GM12878 (cell line): ENCODE data around the gene ASCC1. TPM values are rescaled to one million over a fixed set of nuclear protein-coding genes. Genes with fewer than 3 reads are reported as not detected.

Source experiments
- ATAC-seq: fragments of 200-7000 bp; cut with Tn5 transposase; 3 replicates; pipeline ENCODE4 v1.9.1; 2020; ENCODE audit warnings: mild to moderate bottlenecking, moderate library complexity
- BruUV-seq: library from RNA; stranded (reverse); fragments of 400-500 nt; replicated peaks from 2 replicates; lab custom pipeline; 2021; lab: Mats Ljungman, UMichigan
- CTCF ChIA-PET: fragments of 300-600 bp; sonication (Branson Sonifier 250); formaldehyde crosslinking; extraction: SDS; loops from one replicate; lab custom pipeline; 2021; ENCODE audit warnings: inconsistent platforms; lab: Yijun Ruan, JAX
- POLR2A ChIA-PET: fragments of 350-600 bp; formaldehyde crosslinking; extraction: SDS; loops from one replicate; lab custom pipeline; 2021; ENCODE audit warnings: inconsistent platforms; lab: Charles Lee
- RAD21 ChIA-PET: fragments of 300-600 bp; sonication (Branson Sonifier 250); formaldehyde crosslinking; loops from one replicate; lab custom pipeline; 2023; ENCODE audit warnings: antibody characterized with exemption; ENCODE audit not compliant: unreplicated experiment; lab: Charles Lee
- SMC1A ChIA-PET: fragments of 300-600 bp; sonication (Branson Sonifier 250); formaldehyde crosslinking; loops from one replicate; lab custom pipeline; 2023; ENCODE audit not compliant: unreplicated experiment, uncharacterized antibody; lab: Charles Lee
- DNase-seq: peaks from one replicate; pipeline ENCODE4 v3.0.0-alpha.2; 2011; ENCODE audit warnings: low read depth, low spot score
- FAIRE-seq: peaks from 3 replicates; lab custom pipeline; 2011; peaks lifted over from hg19 to GRCh38; lab: Jason Lieb, UNC
- H2AFZ ChIP-seq: 2 replicates; pipeline ENCODE4 v1.6.0; 2011; ENCODE audit warnings: low read depth, low read length, control low read depth; ENCODE audit not compliant: control insufficient read depth
- H3K27ac ChIP-seq: 2 replicates; pipeline ENCODE4 v1.5.1; 2011; ENCODE audit warnings: control low read depth; ENCODE audit not compliant: control insufficient read depth, insufficient read depth
- H3K27me3 ChIP-seq, 2 experiments: replicated peaks in 1 of 2; 2 replicates each; pipeline versions ENCODE4 v1.6.0 to v1.6.1; 2011; ENCODE audit warnings: low read length in 1 of 2; ENCODE audit not compliant: control insufficient read depth in 2 of 2, insufficient read depth in 2 of 2
- H3K36me3 ChIP-seq, 2 experiments: 2 replicates each; pipeline ENCODE4 v1.5.1; 2011; ENCODE audit warnings: low read length in 1 of 2; ENCODE audit not compliant: control insufficient read depth in 2 of 2, insufficient read depth in 2 of 2
- H3K4me1 ChIP-seq: 2 replicates; pipeline ENCODE4 v1.6.1; 2011; ENCODE audit warnings: mild to moderate bottlenecking, low read length, moderate library complexity, mixed read lengths; ENCODE audit not compliant: control insufficient read depth, insufficient read depth
- H3K4me2 ChIP-seq: 2 replicates; pipeline ENCODE4 v1.6.0; 2011; ENCODE audit warnings: control low read depth; ENCODE audit not compliant: control insufficient read depth, insufficient read depth
- H3K4me3 ChIP-seq: fragments of 200-600 bp; sonication (generic); 2 replicates; pipeline ENCODE4 v1.5.1; 2016
- H3K79me2 ChIP-seq: 2 replicates; pipeline ENCODE4 v1.6.0; 2011; ENCODE audit warnings: low read length; ENCODE audit not compliant: control insufficient read depth, insufficient read depth
- H3K9ac ChIP-seq: 2 replicates; pipeline ENCODE4 v1.8.0; 2011; ENCODE audit warnings: low read length, control low read depth, mixed read lengths; ENCODE audit not compliant: control insufficient read depth, insufficient read depth
- H3K9me3 ChIP-seq: replicated peaks from 3 replicates; pipeline ENCODE4 v1.5.1; 2011; ENCODE audit warnings: mild to moderate bottlenecking, low read length; ENCODE audit not compliant: control insufficient read depth, insufficient read depth
- H4K20me1 ChIP-seq: 2 replicates; pipeline ENCODE4 v1.6.0; 2011; ENCODE audit not compliant: control insufficient read depth, insufficient read depth
- JUNB ChIP-seq: IDR thresholded peaks from 2 replicates; pipeline ENCODE4 v1.6.1; 2016; ENCODE audit warnings: antibody characterized with exemption, mild to moderate bottlenecking
- LARP7 ChIP-seq: fragments of 450-650 bp; IDR thresholded peaks from 2 replicates; pipeline ENCODE4 v1.6.1; 2017; ENCODE audit warnings: mild to moderate bottlenecking
- RUNX3 ChIP-seq: IDR thresholded peaks from 2 replicates; pipeline ENCODE4 v1.6.1; 2012; ENCODE audit warnings: low read length, inconsistent platforms
- ZNF207 ChIP-seq: fragments of 450-650 bp; IDR thresholded peaks from 2 replicates; pipeline ENCODE4 v1.6.1; 2014; ENCODE audit warnings: antibody characterized with exemption, mild to moderate bottlenecking, borderline replicate concordance
- WGBS: methylation state at CpG from one replicate; pipeline ENCODE4 v1.1.6; 2016; ENCODE audit warnings: low lambda C conversion rate; ENCODE audit not compliant: insufficient replicate concordance, insufficient coverage; ENCODE audit errors: missing lambda C conversion rate; 5-methylcytosine and 5-hydroxymethylcytosine counted together
- in situ Hi-C: fragments of 300-500 bp; cut with MboI; formaldehyde crosslinking; loops from 9 replicates; pipeline ENCODE4 v1.14.3; 2018; ENCODE audit warnings: mixed read lengths
- intact Hi-C: fragments of 100-400 bp; cut with micrococcal nuclease; formaldehyde crosslinking; loops from one replicate; pipeline ENCODE4 v1.14.2; 2022; ENCODE audit not compliant: unreplicated experiment
- polyA plus RNA-seq, 11 experiments: library from polyadenylated mRNA; depleted of rRNA in 4 of 11; unstranded in 6 of 11; stranded (reverse) in 5 of 11; fragments of >200 nt; fragmentation: Nextera tagmentation in 4 of 11; fragmentation: Illumina TruSeq in 1 of 11; extraction: Ambion mirVana in 4 of 11; extraction: Trizol in 1 of 11; gene quantifications; 1 replicate in 1 of 11; 2 replicates in 10 of 11; pipeline versions ENCODE4 v1.2.1 to v1.2.3, GENCODE V29; 2011 to 2016; ENCODE audit warnings: inconsistent platforms in 2 of 11, missing spikeins in 2 of 11, low read depth in 1 of 11
- total RNA-seq, 4 experiments: library from RNA; depleted of rRNA in 3 of 4; stranded (reverse); fragments of >200 nt in 3 of 4; fragmentation: Illumina TruSeq in 1 of 4; extraction: Trizol in 1 of 4; gene quantifications; 2 replicates each; pipeline versions ENCODE4 v1.2.1 to v1.2.3, GENCODE V29; 2013 to 2021
- TF ChIP-seq, protein P1 (sequence below): fragments of 150-350 bp; IDR thresholded peaks from 2 replicates; pipeline ENCODE4 v1.6.1; 2014; ENCODE audit warnings: mild to moderate bottlenecking, low read depth, low read length
- TF ChIP-seq, protein P2 (sequence below): fragments of 450-650 bp; IDR thresholded peaks from 2 replicates; pipeline ENCODE4 v1.6.1; 2016; ENCODE audit warnings: mild to moderate bottlenecking, moderate library complexity, borderline replicate concordance

The ASCC1 gene
- total and polyA plus RNA-seq, 10 of the 15 experiments (the other 5 are each of a cell fraction or from before 2014, with no cell fraction given), result 23.3 to 80.6 (median 42.8) TPM

DNA sequence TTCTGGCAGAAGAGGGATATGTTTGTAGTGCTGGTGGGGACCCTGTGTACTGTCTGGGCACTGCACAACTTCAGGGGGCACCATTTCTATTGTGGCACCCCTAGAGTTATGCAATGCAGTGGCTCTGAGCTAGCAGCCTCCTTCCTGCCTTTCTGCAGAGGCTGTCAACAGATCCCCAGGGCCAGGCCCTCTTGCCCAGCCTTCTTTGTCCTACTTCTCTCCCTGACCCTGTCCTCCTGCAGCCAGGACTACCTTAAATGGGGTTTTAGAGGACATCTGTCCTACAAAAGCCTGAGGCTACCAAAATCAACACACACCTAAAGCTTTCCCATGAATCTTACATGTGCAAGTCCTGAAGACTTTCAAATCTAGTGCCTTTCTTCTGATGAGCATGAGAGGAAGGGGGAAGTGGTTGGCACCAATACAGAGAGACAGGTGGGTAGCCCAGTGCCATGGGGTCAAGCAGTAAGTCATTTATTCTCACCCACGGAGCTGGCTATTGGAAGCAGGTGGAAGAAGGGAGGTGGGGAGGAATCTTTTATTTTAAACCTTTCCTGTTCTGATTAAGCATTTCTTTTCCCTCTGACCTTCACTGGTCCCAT lies 130.1 kb downstream of the ASCC1 start:
- Histone ChIP-seq H3K79me2 (no peaks in the 10 kb centered on the region), H3K9me3 (no peaks in the 10 kb centered on the region), H3K4me2 (no peak overlapping the region), H3K27ac (no peak overlapping the region), H4K20me1 (no peaks in the 10 kb centered on the region), H3K9ac (no peak overlapping the region), H2AFZ (no peak overlapping the region), H3K4me3 (no peak overlapping the region), H3K27me3 (peaks cover 15 to 16% of the 10 kb centered on the region in 2 experiments), H3K4me1 (0 out of 2 replicates have a peak, but pooled peaks cover 10% of the 10 kb centered on the region), H3K36me3 (no peaks in the 10 kb centered on the region)
- WGBS, result 100% methylated on average over 1 of the region's 1 CpG
- FAIRE-seq (no peak), DNase-seq (no peak), ATAC-seq (no peak)
- SMC1A ChIA-PET, result interaction anchor here (1.0 kb wide), 1 partner anchor 43 kb away, joined by 4 read pairs; no protein-coding TSS in a partner anchor
- TF ChIP-seq ZNF207, result no peak
- no peak for TF ChIP-seq JUNB
- TF ChIP-seq RUNX3, result no peak
- TF ChIP-seq, protein P1, sequence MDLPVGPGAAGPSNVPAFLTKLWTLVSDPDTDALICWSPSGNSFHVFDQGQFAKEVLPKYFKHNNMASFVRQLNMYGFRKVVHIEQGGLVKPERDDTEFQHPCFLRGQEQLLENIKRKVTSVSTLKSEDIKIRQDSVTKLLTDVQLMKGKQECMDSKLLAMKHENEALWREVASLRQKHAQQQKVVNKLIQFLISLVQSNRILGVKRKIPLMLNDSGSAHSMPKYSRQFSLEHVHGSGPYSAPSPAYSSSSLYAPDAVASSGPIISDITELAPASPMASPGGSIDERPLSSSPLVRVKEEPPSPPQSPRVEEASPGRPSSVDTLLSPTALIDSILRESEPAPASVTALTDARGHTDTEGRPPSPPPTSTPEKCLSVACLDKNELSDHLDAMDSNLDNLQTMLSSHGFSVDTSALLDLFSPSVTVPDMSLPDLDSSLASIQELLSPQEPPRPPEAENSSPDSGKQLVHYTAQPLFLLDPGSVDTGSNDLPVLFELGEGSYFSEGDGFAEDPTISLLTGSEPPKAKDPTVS, result no peak
- in situ Hi-C loops (no loop called here), intact Hi-C loops (no loop called here)
- no TSS peak for BruUV-seq
- POLR2A ChIA-PET, result no interaction called here
- RAD21 ChIA-PET, result no interaction called here
- CTCF ChIA-PET, result interaction anchor here (0.8 kb wide), 1 partner anchor 251 kb away, joined by 3 read pairs; no protein-coding TSS in a partner anchor

DNA sequence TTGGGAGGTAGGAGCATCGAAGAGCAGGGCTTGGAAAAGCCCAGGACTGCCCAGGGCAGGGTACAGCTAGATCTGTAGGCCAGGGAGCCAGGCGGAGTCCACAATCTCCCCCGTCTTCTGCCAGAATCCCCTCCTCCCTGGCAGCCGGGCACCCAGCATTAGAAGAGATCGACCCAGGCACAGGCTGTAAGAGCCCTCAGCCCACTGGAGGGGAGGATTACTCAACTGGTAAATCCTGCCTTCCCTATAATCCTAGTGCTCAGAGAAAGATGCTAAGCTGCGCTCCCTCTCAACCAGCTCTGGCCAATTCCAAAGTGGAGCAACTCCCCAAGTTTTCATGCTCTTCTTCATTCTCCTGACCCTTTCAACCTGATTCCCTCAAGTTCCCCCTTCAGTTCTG lies 130.9 kb downstream of the ASCC1 start:
- Histone ChIP-seq H2AFZ (no peak overlapping the region), H3K4me3 (no peak overlapping the region), H3K9me3 (no peaks in the 10 kb centered on the region), H3K4me2 (no peak overlapping the region), H4K20me1 (no peaks in the 10 kb centered on the region), H3K27me3 (peaks cover 15 to 16% of the 10 kb centered on the region in 2 experiments), H3K27ac (no peak overlapping the region), H3K4me1 (peaks cover 10% of the 10 kb centered on the region; the same call in 1 of the 2 replicates), H3K36me3 (no peaks in the 10 kb centered on the region), H3K9ac (no peak overlapping the region), H3K79me2 (no peaks in the 10 kb centered on the region)
- intact Hi-C loops (no loop called here), in situ Hi-C loops (no loop called here)
- FAIRE-seq, result no peak
- 73% methylated on average over 6 of the region's 6 CpGs for WGBS
- ChIA-PET RAD21 (no interaction called here), POLR2A (no interaction called here), CTCF (interaction anchor here (1.1 kb wide), 1 partner anchor 128 kb away, joined by 4 read pairs; no protein-coding TSS in a partner anchor), SMC1A (interaction anchor here (0.6 to 1.0 kb wide), 2 partner anchors 42 to 187 kb away, joined by 4 read pairs; no protein-coding TSS in a partner anchor)
- TF ChIP-seq, protein P2, sequence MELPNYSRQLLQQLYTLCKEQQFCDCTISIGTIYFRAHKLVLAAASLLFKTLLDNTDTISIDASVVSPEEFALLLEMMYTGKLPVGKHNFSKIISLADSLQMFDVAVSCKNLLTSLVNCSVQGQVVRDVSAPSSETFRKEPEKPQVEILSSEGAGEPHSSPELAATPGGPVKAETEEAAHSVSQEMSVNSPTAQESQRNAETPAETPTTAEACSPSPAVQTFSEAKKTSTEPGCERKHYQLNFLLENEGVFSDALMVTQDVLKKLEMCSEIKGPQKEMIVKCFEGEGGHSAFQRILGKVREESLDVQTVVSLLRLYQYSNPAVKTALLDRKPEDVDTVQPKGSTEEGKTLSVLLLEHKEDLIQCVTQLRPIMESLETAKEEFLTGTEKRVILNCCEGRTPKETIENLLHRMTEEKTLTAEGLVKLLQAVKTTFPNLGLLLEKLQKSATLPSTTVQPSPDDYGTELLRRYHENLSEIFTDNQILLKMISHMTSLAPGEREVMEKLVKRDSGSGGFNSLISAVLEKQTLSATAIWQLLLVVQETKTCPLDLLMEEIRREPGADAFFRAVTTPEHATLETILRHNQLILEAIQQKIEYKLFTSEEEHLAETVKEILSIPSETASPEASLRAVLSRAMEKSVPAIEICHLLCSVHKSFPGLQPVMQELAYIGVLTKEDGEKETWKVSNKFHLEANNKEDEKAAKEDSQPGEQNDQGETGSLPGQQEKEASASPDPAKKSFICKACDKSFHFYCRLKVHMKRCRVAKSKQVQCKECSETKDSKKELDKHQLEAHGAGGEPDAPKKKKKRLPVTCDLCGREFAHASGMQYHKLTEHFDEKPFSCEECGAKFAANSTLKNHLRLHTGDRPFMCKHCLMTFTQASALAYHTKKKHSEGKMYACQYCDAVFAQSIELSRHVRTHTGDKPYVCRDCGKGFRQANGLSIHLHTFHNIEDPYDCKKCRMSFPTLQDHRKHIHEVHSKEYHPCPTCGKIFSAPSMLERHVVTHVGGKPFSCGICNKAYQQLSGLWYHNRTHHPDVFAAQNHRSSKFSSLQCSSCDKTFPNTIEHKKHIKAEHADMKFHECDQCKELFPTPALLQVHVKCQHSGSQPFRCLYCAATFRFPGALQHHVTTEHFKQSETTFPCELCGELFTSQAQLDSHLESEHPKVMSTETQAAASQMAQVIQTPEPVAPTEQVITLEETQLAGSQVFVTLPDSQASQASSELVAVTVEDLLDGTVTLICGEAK, result no peak
- TF ChIP-seq LARP7, result no peak
- no peak for DNase-seq
- BruUV-seq, result no TSS peak
- no peak for ATAC-seq
